Stimulated activated effector memory CD8-positive, alpha-beta T cell treated with anti-CD3 and anti-CD28 coated beads, Interleukin-12 subunit alpha, Interleukin-12 subunit beta, amount 100 ng/mL, for 72 hours (primary cell): Measurements from ENCODE around the gene SLC18B1.
"Not testable (repeated sequence)": the region's sequence is repeated elsewhere in the genome, so short reads cannot be mapped to it uniquely, and the experiment has no call there.

Experiments used
- ATAC-seq: fragments of 150-1000 bp; cut with Tn5 transposase; 2 replicates; pipeline ENCODE4 v1.10.0; 2021
- DNase-seq, 2 donors: peaks; one replicate each; pipeline ENCODE4 v3.0.0; 2021 to 2022; ENCODE audit warnings: low spot score in 2 of 2
- H3K27ac Mint-ChIP-seq: one replicate; pipeline ENCODE4 v1.8.0; 2022; ENCODE audit warnings: mild to moderate bottlenecking, mixed read lengths
- H3K36me3 Mint-ChIP-seq: one replicate; pipeline ENCODE4 v1.8.0; 2022; ENCODE audit warnings: mild to moderate bottlenecking, mixed read lengths
- H3K4me1 Mint-ChIP-seq: one replicate; pipeline ENCODE4 v1.8.0; 2022; ENCODE audit warnings: mixed read lengths
- H3K4me3 Mint-ChIP-seq: one replicate; pipeline ENCODE4 v1.8.0; 2022; ENCODE audit warnings: mild to moderate bottlenecking, mixed read lengths
- H3K9me3 Mint-ChIP-seq: one replicate; pipeline ENCODE4 v1.8.0; 2022; ENCODE audit warnings: mixed read lengths

Gene SLC18B1

DNA sequence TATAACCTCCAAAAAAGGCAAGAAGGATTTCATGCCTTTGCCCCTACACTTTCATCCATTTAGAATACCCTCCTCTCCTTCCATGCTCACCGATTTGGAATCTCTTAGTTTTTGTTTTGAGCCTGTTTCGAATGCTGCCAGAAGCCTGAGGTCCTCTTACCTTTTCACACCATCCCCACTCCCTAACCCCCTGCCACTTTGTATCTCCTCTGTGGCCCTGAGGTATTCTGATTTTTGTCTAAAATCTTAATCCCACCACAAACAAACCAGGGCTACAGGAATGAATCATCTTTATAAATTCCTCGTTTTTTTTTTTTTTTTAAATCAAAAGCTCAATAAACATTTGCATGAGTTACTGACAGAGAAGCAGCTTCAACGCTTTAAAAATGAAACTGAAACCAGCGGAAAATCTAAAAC lies 14.3 kb upstream of the SLC18B1 start:
- no peaks in the 10 kb centered on the region for H3K9me3 Mint-ChIP-seq
- H3K4me1 Mint-ChIP-seq: peaks cover 33% of the 10 kb centered on the region
- no peak for ATAC-seq
- DNase-seq: no peak
- peaks cover 51% of the 10 kb centered on the region for H3K36me3 Mint-ChIP-seq
- peak overlapping the region; percentile 99 for H3K27ac Mint-ChIP-seq
- peak overlapping the region; percentile 85 for H3K4me3 Mint-ChIP-seq

- DNase-seq (no peak), ATAC-seq (no peak)
- H3K4me1 Mint-ChIP-seq: peaks cover 28% of the 10 kb centered on the region
- H3K27ac Mint-ChIP-seq: peak overlapping the region; percentile 99
- H3K9me3 Mint-ChIP-seq: no peaks in the 10 kb centered on the region
- peak overlapping the region; percentile 85 for H3K4me3 Mint-ChIP-seq
- H3K36me3 Mint-ChIP-seq: peaks cover 46% of the 10 kb centered on the region
Measured at GRCh38 chr6:132812255-132812732, 13.9 kb upstream of the SLC18B1 start.

GRCh38 chr6:132811276-132811675 lies 12.8 kb upstream of the SLC18B1 start:
- DNase-seq: no peak
- no peak overlapping the region for H3K27ac Mint-ChIP-seq
- H3K4me3 Mint-ChIP-seq: no peak overlapping the region
- no peaks in the 10 kb centered on the region for H3K9me3 Mint-ChIP-seq
- peaks cover 18% of the 10 kb centered on the region for H3K4me1 Mint-ChIP-seq
- no peak for ATAC-seq
- peaks cover 36% of the 10 kb centered on the region for H3K36me3 Mint-ChIP-seq

DNA sequence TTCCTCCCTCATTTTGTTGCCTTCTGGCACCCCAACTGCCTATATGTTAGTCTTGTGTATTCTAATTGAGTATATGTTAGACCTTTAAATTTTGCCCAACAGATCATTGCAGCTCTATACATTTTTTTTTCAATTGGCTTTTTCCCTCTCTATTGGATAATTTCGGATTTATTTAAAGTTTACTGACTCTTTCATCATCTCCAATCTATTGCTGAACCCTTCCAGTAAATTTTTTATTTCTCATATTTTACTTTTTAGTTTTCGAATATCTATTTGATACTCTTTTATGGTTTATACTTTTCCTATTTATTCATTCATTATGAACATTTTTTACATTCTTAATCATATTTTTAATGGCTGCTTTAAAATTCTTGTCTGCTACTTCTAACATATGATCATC lies 7.1 kb upstream of the SLC18B1 start:
- Mint-ChIP-seq H3K4me3 (no peak overlapping the region), H3K36me3 (no peaks in the 10 kb centered on the region), H3K27ac (no peak overlapping the region), H3K9me3 (no peaks in the 10 kb centered on the region), H3K4me1 (no peaks in the 10 kb centered on the region)
- ATAC-seq (no peak), DNase-seq (no peak)

DNA sequence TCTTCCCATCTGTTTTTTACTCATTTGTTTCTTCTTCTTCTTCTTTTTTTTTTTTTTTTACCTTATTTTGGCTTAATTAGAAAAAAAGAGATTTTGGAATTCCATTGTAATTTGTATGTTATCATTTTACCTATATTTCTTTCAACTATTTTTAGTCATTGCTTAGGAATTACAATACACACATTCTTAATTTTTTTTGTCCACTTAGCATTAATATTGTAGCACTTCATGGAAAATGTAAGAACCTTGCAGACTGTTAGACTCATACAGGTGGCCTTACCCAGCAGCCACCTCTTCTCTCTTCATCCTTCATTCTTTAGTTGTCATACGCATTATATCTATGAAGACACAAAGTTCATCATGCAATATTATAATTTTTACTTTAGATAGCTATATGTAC lies 5.8 kb upstream of the SLC18B1 start:
- Mint-ChIP-seq H3K4me3 (no peak overlapping the region), H3K9me3 (no peaks in the 10 kb centered on the region), H3K4me1 (no peaks in the 10 kb centered on the region), H3K27ac (no peak overlapping the region), H3K36me3 (no peaks in the 10 kb centered on the region)
- no peak for ATAC-seq
- no peak for DNase-seq

DNA sequence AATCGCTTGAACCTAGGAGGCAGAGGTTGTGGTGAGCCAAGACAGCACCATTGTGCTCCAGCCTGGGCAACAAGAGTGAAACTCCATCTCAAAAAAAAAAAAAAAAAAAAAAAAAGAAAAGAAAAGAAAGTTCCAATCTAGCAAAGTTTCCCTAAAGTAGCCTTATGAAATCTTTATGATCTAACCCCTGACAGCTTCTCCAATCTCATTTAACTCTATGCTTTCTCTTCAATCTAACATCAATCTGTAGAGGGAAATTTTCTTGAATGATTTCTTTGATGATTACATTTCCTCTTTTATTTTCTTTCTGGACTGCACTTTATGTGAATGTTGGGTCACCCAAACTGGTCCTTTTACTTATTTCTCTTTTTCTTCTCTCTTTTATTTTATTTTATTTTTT lies 2.2 kb upstream of the SLC18B1 start:
- Mint-ChIP-seq H3K27ac (no peak overlapping the region), H3K4me1 (no peaks in the 10 kb centered on the region), H3K4me3 (no peak overlapping the region), H3K9me3 (no peaks in the 10 kb centered on the region), H3K36me3 (no peaks in the 10 kb centered on the region)
- DNase-seq (no peak), ATAC-seq (no peak)

GRCh38 chr6:132798869-132799538 lies 567 bp upstream of the SLC18B1 start:
- peak; percentile 32 to 74 for DNase-seq
- H3K4me3 Mint-ChIP-seq: no peak overlapping the region
- no peaks in the 10 kb centered on the region for H3K9me3 Mint-ChIP-seq
- peak; percentile 89 for ATAC-seq
- peaks cover 6% of the 10 kb centered on the region for H3K4me1 Mint-ChIP-seq
- H3K27ac Mint-ChIP-seq: no peak overlapping the region
- H3K36me3 Mint-ChIP-seq: no peaks in the 10 kb centered on the region

DNA sequence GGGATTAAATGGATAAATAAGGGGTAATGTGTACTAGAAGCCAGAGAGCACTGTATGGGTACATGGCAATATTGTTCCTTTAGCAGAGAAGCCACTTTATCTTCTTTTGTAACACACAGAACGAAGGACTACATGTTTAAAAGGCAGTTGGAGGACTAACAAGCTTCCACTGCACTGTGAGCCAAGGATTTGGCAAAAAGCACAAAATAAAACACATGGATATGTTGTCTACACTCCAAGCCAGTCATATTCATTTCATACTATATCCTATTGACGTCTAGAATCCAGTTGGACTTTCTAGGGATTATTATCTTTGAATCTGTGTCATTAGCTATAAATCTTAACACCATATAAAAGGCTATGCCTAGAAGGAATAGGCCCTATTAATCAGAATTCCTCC lies 3.0 kb downstream of the SLC18B1 start:
- Mint-ChIP-seq H3K4me1 (peaks cover 6% of the 10 kb centered on the region), H3K9me3 (no peaks in the 10 kb centered on the region), H3K27ac (peak overlapping the region; percentile 50), H3K36me3 (no peaks in the 10 kb centered on the region), H3K4me3 (no peak overlapping the region)
- DNase-seq (no peak), ATAC-seq (no peak)

DNA sequence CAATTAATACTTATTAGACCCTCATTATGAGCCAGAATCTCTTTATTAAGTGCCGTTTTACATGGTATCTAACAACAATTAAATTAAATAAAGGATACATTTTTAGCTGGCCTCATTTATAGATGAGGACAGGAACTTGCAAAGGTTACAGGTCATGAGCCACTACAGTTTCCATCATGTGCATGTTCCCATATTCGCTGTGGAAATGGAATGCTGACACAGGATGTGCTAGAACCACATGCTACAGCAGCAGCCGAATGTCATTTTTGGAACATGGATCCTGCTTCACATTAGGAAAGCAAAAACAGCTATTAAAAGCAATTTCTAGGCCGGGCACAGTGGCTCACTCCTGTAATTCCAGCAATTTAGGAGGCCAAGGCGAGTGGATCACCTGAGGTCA lies 5.9 kb downstream of the SLC18B1 start:
- no peak for DNase-seq

DNA sequence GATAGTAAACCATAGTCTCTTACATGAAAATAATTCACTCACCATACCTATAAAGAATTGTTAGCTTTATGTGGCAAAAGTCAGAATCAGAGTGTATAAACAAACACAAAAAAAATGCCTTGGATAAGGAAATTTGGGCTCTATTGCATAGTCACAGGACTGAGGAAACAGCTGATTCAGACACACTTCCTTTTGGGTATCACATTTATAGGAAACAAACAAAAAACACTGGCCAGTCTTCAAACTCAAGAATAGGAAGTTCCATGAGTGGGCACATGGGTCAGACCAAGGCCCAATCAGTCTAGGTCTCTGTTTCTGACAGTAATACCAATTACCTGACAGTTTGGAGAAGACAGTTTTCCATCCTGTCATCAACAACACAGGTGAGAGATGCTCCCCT lies 8.0 kb downstream of the SLC18B1 start:
- Mint-ChIP-seq H3K9me3 (no peaks in the 10 kb centered on the region), H3K27ac (no peak overlapping the region), H3K36me3 (peaks cover 18% of the 10 kb centered on the region), H3K4me3 (no peak overlapping the region), H3K4me1 (peaks cover 6% of the 10 kb centered on the region)
- DNase-seq (no peak), ATAC-seq (no peak)

More for the DNA sequence above, 5.9 kb downstream of the SLC18B1 start:
- Mint-ChIP-seq H3K9me3 (no peaks in the 10 kb centered on the region), H3K4me3 (no peak overlapping the region), H3K27ac (no peak overlapping the region), H3K4me1 (peaks cover 6% of the 10 kb centered on the region), H3K36me3 (peaks cover 11% of the 10 kb centered on the region)
- no peak for ATAC-seq

- Mint-ChIP-seq H3K9me3 (no peaks in the 10 kb centered on the region), H3K36me3 (peaks cover 19% of the 10 kb centered on the region), H3K4me3 (no peak overlapping the region), H3K4me1 (peaks cover 3% of the 10 kb centered on the region), H3K27ac (no peak overlapping the region)
- DNase-seq (no peak), ATAC-seq (no peak)
Measured at GRCh38 chr6:132789396-132789776, 9.1 kb downstream of the SLC18B1 start.

DNA sequence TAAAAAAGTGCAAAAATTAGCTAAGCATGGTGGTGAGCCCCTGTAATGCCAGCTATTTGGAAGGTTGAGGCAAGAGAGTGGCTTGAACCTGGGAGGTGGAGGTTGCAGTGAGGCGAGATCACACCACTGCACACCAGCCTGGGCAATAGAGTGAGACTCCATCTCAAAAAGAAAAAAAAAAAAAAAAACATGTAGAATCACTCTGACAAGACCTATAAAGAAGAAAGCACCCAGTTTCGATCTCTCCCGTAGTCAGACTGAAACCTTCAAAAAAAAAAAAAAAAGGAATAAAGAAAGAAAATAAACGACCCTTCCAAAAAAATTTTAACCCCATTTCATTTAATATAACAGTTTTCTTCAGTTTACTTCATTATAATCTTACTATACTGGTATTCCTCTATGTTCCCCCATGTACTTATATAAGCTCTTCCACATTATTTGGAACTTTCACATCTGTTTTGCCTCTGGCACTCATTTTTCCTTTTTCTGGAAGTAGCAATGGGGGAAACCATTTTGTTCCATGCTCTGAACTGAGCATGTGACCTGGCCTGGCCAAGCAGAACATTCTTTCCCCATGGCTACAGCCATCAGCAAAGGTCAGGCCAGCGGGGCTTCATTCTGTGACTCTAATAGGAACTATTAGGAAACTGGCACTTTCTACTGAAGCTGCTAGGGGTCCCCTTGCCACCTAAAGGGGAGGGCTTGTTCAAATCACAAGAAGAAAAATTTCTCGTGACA lies 9.6 kb downstream of the SLC18B1 start:
- no peak overlapping the region for H3K27ac Mint-ChIP-seq

GRCh38 chr6:132785936-132786335 lies 12.5 kb downstream of the SLC18B1 start:
- ATAC-seq (no peak), DNase-seq (no peak)
- H3K4me1 Mint-ChIP-seq: no peaks in the 10 kb centered on the region
- H3K9me3 Mint-ChIP-seq: no peaks in the 10 kb centered on the region
- no peak overlapping the region for H3K27ac Mint-ChIP-seq
- peaks cover 19% of the 10 kb centered on the region for H3K36me3 Mint-ChIP-seq
- no peak overlapping the region for H3K4me3 Mint-ChIP-seq

More for the DNA sequence above, 9.6 kb downstream of the SLC18B1 start:
- H3K9me3 Mint-ChIP-seq: no peaks in the 10 kb centered on the region
- H3K4me3 Mint-ChIP-seq: no peak overlapping the region
- DNase-seq (no peak), ATAC-seq (no peak)
- no peaks in the 10 kb centered on the region for H3K4me1 Mint-ChIP-seq
- peaks cover 19% of the 10 kb centered on the region for H3K36me3 Mint-ChIP-seq

DNA sequence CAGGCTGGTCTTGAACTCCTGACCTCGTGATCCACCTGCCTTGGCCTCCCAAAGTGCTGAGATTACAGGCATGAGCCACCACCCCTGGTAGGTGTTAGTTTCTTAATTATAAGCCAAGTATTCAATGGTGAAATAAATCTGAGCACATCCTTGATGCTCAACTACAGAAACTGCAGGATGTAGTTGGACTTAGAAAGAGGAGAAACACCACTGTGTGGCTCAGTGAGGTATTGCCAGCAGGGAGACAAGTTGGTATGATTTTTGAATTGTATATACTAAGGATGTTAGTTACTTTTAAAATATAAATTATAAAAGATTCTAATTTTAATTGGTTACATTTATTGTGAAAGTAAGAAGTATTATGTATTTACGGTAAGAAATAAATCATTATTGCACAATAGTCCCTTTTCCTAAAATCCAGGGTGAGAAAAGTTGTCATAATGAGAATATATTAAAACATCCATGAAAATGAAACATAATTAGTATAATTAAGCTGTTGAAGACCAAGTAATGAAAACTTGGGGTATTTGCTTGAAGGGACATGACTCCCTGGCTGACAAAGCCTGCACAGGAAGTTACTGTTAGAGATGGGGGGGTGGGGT lies 17.6 kb downstream of the SLC18B1 start:
- Mint-ChIP-seq H3K27ac (no peak overlapping the region), H3K36me3 (peaks cover 26% of the 10 kb centered on the region), H3K4me3 (no peak overlapping the region), H3K9me3 (no peaks in the 10 kb centered on the region), H3K4me1 (no peaks in the 10 kb centered on the region)
- DNase-seq (no peak), ATAC-seq (peak; percentile 51)

DNA sequence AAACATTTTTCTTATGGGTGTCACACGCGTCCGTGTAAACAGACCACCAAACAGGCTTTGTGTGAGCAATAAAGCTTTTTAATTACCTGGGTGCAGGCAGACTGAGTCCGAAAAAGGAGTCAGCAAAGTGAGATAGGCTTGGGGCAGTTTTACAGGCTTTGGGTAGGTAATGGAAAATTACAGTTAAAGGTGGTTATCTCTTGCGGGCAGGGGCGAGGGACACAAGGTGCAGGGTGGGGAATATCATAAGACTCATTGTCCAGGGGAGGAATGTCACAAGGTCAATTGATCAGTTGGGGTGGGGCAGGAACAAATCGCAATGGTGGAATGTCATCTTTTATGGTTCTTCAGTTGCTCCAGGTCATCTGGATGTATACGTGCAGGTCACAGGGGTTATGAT lies 20.6 kb downstream of the SLC18B1 start:
- not testable (repeated sequence) for H3K27ac Mint-ChIP-seq, H3K9me3 Mint-ChIP-seq
- peaks cover 21% of the 10 kb centered on the region for H3K36me3 Mint-ChIP-seq

More for the DNA sequence above, 20.6 kb downstream of the SLC18B1 start:
- ATAC-seq, H3K4me3 Mint-ChIP-seq, DNase-seq, H3K4me1 Mint-ChIP-seq: not testable (repeated sequence)
